ENCODE results near the gene VPS45.

DNA sequence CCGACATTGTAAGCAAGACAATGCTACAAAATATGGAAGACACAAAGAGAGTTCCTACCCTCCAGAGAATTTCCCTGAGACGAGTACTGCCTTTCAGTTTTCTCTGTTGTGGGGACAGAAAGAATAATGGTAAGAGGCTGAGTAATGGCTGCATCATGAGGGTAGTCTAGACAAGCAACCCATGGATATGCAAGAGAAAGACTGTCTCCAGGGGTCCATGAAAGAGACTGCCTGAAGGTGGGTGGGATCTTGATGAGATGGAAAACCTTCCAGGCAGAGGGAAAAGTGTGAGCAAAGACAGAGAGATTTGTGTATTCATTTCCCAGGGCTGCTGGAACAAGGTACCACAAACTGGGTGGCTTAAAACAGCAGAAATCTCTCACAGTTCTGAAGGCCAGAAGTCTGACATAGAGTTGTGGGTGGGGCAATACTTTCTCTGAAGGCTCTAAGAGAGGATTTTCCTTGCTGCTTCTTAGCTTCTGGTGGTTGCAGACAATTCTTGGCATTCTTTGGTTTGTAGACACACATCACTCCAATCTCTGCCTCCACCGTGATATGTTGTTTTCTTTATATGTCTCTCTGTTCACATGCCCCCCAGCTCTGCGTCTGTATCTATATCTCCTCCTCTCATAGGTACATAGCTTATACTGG is 126.9 kb downstream of the VPS45 start:
- TF ChIP-seq EZH2 (IDR thresholded peaks at IDR 0.05; ENCODE audit: insufficient read depth, poor library complexity, severe bottlenecking) (no peak), EZH2phosphoT487 (IDR thresholded peaks at IDR 0.05; ENCODE audit: insufficient read depth, low read depth) (no peak)
